ENCODE measurements around the gene MAFG. TPM values are rescaled to one million over a fixed set of nuclear protein-coding genes. Genes with fewer than 3 reads are reported as not detected.
"Not testable (repeated sequence)": the region's sequence is repeated elsewhere in the genome, so short reads cannot be mapped to it uniquely, and the experiment has no call there.

MAFG gene
- polyA plus RNA-seq, 3 donors = 12.4 to 14.8 (median 13.8) TPM

- no peak for DNase-seq (ENCODE audit: extremely low read depth in 1 of 11, low read depth in 9 of 11, low spot score in 4 of 11)
Measured at GRCh38 chr17:81961087-81961511, 33.6 kb upstream of the MAFG start, which contains the start of gene NOTUM. NOTUM (minus strand) TSS chr17:81961187; CDS start chr17:81960909, 278 bp downstream.

GRCh38 chr17:81960130-81960958 is 32.8 kb upstream of the MAFG start:
- no peak for DNase-seq (ENCODE audit: extremely low read depth in 1 of 11, low read depth in 9 of 11, low spot score in 4 of 11)

- no peak for DNase-seq (ENCODE audit: extremely low read depth in 1 of 11, low read depth in 9 of 11, low spot score in 4 of 11)
Measured at GRCh38 chr17:81959362-81960129, 32.0 kb upstream of the MAFG start.

GRCh38 chr17:81958633-81959342 is 31.3 kb upstream of the MAFG start:
- no peak for DNase-seq (ENCODE audit: extremely low read depth in 1 of 11, low read depth in 9 of 11, low spot score in 4 of 11)

GRCh38 chr17:81957691-81958432 is 30.3 kb upstream of the MAFG start:
- no peak for DNase-seq (ENCODE audit: extremely low read depth in 1 of 11, low read depth in 9 of 11, low spot score in 4 of 11)

GRCh38 chr17:81956607-81957589 is 29.4 kb upstream of the MAFG start:
- no peak for DNase-seq (ENCODE audit: extremely low read depth in 1 of 11, low read depth in 9 of 11, low spot score in 4 of 11)

GRCh38 chr17:81955756-81956544 is 28.4 kb upstream of the MAFG start:
- DNase-seq (ENCODE audit: extremely low read depth in 1 of 11, low read depth in 9 of 11, low spot score in 4 of 11) = no peak

GRCh38 chr17:81955058-81955681 is 27.6 kb upstream of the MAFG start:
- no peak for DNase-seq (ENCODE audit: extremely low read depth in 1 of 11, low read depth in 9 of 11, low spot score in 4 of 11)

- DNase-seq (ENCODE audit: extremely low read depth in 1 of 11, low read depth in 9 of 11, low spot score in 4 of 11) = no peak
Measured at GRCh38 chr17:81954131-81955057, 26.9 kb upstream of the MAFG start.

- not testable (repeated sequence) for DNase-seq (ENCODE audit: extremely low read depth in 1 of 11, low read depth in 9 of 11, low spot score in 4 of 11)
Measured at GRCh38 chr17:81953443-81953842, 25.9 kb upstream of the MAFG start.

- DNase-seq (ENCODE audit: extremely low read depth in 1 of 11, low read depth in 9 of 11, low spot score in 4 of 11) = no peak
Measured at GRCh38 chr17:81952792-81953228, 25.3 kb upstream of the MAFG start.

- no peak for DNase-seq (ENCODE audit: extremely low read depth in 1 of 11, low read depth in 9 of 11, low spot score in 4 of 11)
Measured at GRCh38 chr17:81951785-81952684, 24.5 kb upstream of the MAFG start.

GRCh38 chr17:81950501-81950900 is 23.0 kb upstream of the MAFG start:
- no peak for DNase-seq (ENCODE audit: extremely low read depth in 1 of 11, low read depth in 9 of 11, low spot score in 4 of 11)

GRCh38 chr17:81948635-81949378 is 21.3 kb upstream of the MAFG start:
- no peak for DNase-seq (ENCODE audit: extremely low read depth in 1 of 11, low read depth in 9 of 11, low spot score in 4 of 11)

Data from renal cortex interstitium (tissue), 11 donors.